GM21390 (cell line): ENCODE results near the gene GPANK1.

Experiments used
- ATAC-seq: cut with Tn5 transposase; IDR thresholded peaks from one replicate; pipeline ENCODE4 v1.9.1; 2021; ENCODE audit not compliant: unreplicated experiment

GPANK1 gene

GRCh38 chr6:31621320-31621939 lies 43.4 kb downstream of the GPANK1 start:
- ATAC-seq, result no peak

GRCh38 chr6:31620586-31621319 lies 44.0 kb downstream of the GPANK1 start, which contains the start of gene PRRC2A:
TSS of gene PRRC2A (plus strand) at chr6:31620715. CDS start at chr6:31622790, 2,075 bp downstream.
- ATAC-seq, result peak; percentile 45

GRCh38 chr6:31619805-31620585 lies 44.8 kb downstream of the GPANK1 start:
- ATAC-seq, result peak; percentile 74

DNA sequence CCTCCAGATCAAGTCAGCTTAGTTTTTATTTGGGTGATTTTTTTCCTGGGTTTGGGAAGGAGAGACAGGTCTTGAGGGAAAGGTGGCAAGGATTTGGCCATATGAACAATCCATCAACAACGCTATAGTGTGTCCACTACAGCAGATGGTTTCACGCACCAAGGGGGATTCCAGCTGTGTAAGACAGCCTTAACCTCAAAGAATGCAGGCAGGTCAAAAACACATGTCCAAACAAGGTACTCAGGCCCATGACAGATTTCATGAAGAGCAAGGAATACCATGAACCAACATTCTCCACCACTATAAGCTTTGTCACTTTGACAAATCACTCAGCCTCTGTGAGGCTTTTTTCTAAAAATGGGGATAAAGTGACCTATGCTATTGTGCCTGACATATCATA lies 47.8 kb downstream of the GPANK1 start:
- ATAC-seq, result no peak

DNA sequence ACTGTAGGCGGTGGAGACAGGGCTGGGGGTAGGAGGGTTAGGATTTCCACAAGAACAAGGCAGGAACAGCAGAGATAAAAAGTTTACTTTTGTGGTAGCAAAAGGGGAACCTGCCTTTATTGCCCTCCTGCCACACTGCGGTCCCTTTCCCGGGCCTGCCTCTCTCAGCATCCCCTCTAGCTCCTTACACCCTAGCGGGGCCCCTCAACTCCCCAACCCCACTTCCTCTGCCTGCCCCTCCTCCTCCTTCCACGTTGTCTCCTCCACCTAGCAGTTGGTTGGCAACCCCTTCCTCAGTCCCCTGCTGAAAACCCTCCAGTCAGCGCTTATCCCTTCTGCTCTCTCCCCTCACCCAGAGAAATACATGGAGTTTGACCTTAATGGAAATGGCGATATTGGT lies 49.0 kb downstream of the GPANK1 start:
- no peak for ATAC-seq

DNA sequence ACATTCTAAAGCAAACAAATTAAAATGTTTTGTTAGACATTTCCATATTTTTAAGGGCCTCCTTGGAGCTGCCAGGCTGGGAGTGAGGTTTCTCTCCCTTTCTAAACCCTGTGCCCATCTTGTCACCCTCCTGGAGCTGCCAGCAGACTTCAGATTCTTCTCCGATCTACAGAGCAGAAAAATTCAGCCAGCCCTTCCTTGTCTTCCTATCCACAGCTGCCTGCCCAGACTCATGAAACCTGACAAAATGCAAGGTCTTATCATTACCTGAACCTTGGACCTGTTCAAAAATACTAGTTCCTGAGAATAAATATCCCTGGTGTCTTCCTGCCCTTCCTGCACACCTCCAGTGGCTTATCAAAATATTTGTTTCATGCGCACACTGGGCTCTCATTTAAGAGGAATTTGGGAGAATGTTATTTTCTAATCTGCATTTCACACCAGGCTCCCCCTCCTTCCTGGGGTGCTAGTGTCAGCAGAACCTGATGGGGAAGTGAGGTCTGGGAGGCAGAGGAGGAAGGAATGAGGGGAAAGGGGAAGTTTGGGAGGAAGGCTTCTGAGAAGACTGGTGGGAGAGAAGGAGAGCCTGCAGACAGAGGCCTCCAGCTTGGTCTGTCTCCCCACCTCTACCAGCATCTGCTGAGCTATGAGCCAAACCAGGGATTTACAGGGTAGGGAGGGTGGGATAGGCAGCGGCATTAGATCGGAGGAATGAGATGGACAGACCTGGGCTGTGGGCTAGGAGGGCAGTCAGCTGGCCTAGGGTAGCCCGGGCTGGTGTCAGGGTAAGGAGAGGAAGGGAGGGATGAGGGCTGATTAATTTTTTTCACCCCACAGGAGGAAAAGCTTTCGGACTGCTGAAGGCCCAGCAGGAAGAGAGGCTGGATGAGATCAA lies 49.9 kb downstream of the GPANK1 start, which contains the start of gene AIF1:
TSS of gene AIF1 (plus strand) at position 551 of the 895 bp plus-strand sequence. CDS start at position 647, 96 bp downstream.
- ATAC-seq, result no peak

DNA sequence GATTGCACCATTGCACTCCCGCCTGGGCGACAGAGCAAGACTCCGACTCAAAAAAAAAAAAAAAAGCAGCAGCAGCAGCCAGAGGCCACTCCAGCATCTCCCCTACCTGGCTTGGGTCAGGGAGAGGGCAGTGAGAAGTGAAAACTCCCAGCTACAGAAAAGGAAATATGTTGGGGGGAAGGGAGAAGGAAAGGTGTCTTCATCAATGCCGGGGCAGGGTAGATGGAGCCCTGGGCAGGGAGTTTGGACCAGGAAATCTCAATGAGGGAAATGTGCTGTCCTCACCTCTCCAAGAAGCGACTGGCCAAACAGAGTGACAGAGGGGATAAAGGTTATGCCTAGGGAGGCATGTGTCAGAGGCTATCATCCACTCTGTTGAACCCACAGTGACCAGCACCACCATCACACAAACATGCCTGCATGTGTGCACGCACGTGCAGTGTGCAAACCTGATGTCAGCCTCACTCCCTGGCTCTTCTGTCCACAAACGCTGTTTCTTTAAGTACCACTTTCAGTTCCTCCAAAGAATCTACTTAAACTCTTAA lies 50.6 kb downstream of the GPANK1 start:
- ATAC-seq, result no peak
